Osteocyte (in vitro differentiated cells): ENCODE data around the gene CBLN3. TPM values are rescaled to one million over a fixed set of nuclear protein-coding genes. Genes with fewer than 3 reads are reported as not detected.

ENCODE experiments used
- DNase-seq: peaks from one replicate; pipeline ENCODE4 v3.0.0; 2021; ENCODE audit warnings: mixed read lengths; ENCODE audit not compliant: unreplicated experiment; ENCODE audit errors: extremely low spot score
- H3K27ac Mint-ChIP-seq: one replicate; pipeline ENCODE4 v1.8.0; 2021; ENCODE audit warnings: mild to moderate bottlenecking, mixed read lengths; ENCODE audit not compliant: unreplicated experiment
- H3K27me3 Mint-ChIP-seq: one replicate; pipeline ENCODE4 v1.8.0; 2021; ENCODE audit warnings: mixed read lengths; ENCODE audit not compliant: unreplicated experiment
- H3K36me3 Mint-ChIP-seq: one replicate; pipeline ENCODE4 v1.8.0; 2021; ENCODE audit warnings: mixed read lengths; ENCODE audit not compliant: unreplicated experiment
- H3K4me1 Mint-ChIP-seq: one replicate; pipeline ENCODE4 v1.8.0; 2021; ENCODE audit warnings: mixed read lengths; ENCODE audit not compliant: unreplicated experiment
- H3K4me3 Mint-ChIP-seq: one replicate; pipeline ENCODE4 v1.8.0; 2021; ENCODE audit warnings: mild to moderate bottlenecking, moderate library complexity, mixed read lengths; ENCODE audit not compliant: unreplicated experiment
- H3K9me3 Mint-ChIP-seq: one replicate; pipeline ENCODE4 v1.8.0; 2021; ENCODE audit warnings: mixed read lengths; ENCODE audit not compliant: unreplicated experiment
- total RNA-seq: library from RNA; stranded (reverse); gene quantifications from 2 replicates; pipeline ENCODE4 v1.2.1, GENCODE V29; 2021
- TF ChIP-seq, protein P1 (sequence below): fragments of 200-600 bp; sonication (generic); IDR thresholded peaks from 2 replicates; pipeline ENCODE4 v1.5.0; 2021; ENCODE audit warnings: antibody characterized with exemption, mild to moderate bottlenecking, moderate library complexity

Gene CBLN3
- total RNA-seq, 1 donor from 2014 or later = 5.5 TPM

DNA sequence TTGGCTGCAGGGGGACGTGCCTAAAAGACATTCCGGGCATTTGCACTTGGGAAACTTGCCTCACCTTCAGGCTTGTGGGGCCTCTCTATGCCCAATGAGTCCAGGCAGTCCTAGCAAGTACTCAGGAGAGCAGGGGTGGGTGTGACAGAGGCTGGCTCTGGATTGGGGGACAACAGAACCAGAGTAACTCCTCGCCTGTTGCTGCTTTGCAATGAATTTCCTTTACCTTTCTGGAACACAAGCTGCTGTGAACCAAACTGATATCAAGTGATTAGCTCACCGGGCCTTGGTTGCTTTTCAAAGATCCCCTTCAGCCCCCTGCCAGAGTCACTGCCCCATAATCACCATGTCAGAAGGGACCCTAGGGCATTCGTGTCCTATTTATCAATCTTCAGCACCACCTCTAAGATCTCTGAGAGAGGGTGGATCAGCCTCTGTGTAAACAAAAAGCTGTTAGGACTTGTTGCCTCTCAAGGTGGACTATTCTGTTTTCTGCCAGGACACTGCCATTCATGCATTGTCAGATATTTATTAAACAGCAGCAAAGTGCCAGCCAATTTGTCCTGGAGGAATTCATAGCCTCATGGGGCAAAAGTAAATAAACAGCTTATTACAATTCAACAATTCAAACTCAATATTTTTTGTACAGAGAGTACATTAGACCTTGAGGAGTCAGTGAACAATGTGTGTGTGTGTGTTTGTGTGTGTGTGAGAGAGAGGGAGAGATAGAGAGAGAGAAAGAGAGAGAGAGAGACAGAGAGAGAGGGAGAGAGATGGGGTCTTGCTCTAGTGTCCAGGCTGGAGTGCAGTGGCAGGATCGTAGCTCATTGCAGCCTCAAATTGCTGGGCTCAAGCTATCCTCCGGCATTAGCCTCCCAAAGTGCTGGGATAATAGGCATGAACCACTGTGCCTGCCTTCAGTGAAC is 50.2 kb downstream of the CBLN3 start:
- TF ChIP-seq, protein P1, sequence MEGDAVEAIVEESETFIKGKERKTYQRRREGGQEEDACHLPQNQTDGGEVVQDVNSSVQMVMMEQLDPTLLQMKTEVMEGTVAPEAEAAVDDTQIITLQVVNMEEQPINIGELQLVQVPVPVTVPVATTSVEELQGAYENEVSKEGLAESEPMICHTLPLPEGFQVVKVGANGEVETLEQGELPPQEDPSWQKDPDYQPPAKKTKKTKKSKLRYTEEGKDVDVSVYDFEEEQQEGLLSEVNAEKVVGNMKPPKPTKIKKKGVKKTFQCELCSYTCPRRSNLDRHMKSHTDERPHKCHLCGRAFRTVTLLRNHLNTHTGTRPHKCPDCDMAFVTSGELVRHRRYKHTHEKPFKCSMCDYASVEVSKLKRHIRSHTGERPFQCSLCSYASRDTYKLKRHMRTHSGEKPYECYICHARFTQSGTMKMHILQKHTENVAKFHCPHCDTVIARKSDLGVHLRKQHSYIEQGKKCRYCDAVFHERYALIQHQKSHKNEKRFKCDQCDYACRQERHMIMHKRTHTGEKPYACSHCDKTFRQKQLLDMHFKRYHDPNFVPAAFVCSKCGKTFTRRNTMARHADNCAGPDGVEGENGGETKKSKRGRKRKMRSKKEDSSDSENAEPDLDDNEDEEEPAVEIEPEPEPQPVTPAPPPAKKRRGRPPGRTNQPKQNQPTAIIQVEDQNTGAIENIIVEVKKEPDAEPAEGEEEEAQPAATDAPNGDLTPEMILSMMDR = no peak
- H3K4me1 Mint-ChIP-seq = peaks cover 8% of the 10 kb centered on the region
- no peaks in the 10 kb centered on the region for H3K9me3 Mint-ChIP-seq
- DNase-seq = no peak
- H3K27ac Mint-ChIP-seq = no peak overlapping the region
- H3K4me3 Mint-ChIP-seq = no peak overlapping the region
- peaks cover 15% of the 10 kb centered on the region for H3K36me3 Mint-ChIP-seq
- peaks cover 4% of the 10 kb centered on the region for H3K27me3 Mint-ChIP-seq

DNA sequence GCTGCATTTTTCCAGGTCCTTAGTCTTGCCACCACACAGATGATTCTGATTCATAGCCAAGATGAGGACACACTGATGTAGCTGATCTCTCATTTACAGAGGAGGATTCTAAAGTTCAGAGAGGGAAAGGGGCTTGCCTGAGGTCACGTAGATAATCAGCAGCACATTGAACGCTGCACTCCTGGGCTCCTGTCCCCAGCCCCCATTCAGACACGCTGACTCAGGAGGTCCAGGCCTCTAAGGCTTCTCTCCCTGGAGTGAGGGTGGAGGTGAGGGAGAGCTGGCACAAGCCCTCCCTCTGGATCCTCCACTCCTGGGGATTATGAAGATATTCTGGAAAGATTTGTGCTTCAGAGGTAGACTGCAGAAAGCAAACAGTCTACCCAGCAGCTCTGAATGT is 51.1 kb downstream of the CBLN3 start:
- no peak for DNase-seq
- TF ChIP-seq, protein P1 = no peak
- no peak overlapping the region for H3K4me3 Mint-ChIP-seq
- H3K27ac Mint-ChIP-seq = no peak overlapping the region
- peaks cover 12% of the 10 kb centered on the region for H3K4me1 Mint-ChIP-seq
- H3K27me3 Mint-ChIP-seq = no peaks in the 10 kb centered on the region
- H3K36me3 Mint-ChIP-seq = peaks cover 23% of the 10 kb centered on the region
- no peaks in the 10 kb centered on the region for H3K9me3 Mint-ChIP-seq

DNA sequence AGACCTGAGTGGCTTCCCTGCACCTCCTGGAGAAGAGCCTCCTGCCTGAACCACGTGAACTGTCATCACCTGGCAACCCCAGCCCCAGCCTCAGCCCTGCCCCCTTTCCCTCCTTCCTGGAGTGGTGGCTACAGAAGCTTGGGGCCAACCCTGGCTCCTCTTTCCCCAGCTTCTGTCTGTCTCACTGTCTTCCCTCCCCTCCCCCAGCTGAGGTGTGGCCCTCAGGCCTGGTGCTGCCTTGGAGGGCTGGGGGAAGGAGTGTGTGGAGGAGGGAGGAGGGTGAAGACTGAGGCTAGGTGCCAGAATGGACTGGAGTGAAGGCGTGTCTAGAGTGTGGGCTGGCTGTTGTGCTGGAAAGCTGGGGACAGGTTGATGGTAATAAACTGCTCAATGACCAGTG is 51.8 kb downstream of the CBLN3 start:
- no peak overlapping the region for H3K4me3 Mint-ChIP-seq
- peaks cover 26% of the 10 kb centered on the region for H3K36me3 Mint-ChIP-seq
- peaks cover 18% of the 10 kb centered on the region for H3K4me1 Mint-ChIP-seq
- TF ChIP-seq, protein P1 = no peak
- no peaks in the 10 kb centered on the region for H3K27me3 Mint-ChIP-seq
- DNase-seq = no peak
- H3K9me3 Mint-ChIP-seq = no peaks in the 10 kb centered on the region
- no peak overlapping the region for H3K27ac Mint-ChIP-seq

DNA sequence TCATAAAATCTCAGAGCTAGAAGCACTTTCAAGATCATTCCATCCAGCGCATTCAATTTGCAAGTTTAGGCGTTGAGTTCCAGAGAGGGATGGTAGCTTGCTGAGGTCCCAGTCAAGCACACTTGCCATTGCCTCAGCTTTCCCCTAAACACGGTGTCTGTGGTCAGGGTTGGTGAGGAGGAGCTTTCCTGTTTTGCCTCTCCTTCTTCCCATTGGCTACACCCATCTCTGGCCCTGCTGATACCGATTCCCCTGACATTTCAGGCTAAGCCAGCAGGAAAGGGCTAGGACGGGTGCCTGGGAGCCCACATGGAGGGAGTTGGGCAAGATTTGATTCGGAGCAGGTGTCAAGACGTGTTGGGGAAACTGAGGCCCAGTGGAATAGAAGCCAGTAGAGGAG is 52.3 kb downstream of the CBLN3 start:
- Mint-ChIP-seq H3K36me3 (peaks cover 31% of the 10 kb centered on the region), H3K4me3 (no peak overlapping the region)

More for the DNA sequence above, 52.3 kb downstream of the CBLN3 start:
- DNase-seq = no peak
- H3K4me1 Mint-ChIP-seq = peaks cover 22% of the 10 kb centered on the region
- no peaks in the 10 kb centered on the region for H3K27me3 Mint-ChIP-seq
- H3K9me3 Mint-ChIP-seq = no peaks in the 10 kb centered on the region
- TF ChIP-seq, protein P1 = no peak
- no peak overlapping the region for H3K27ac Mint-ChIP-seq

Other genes with a start within 250 kb of the CBLN3 start
- gene IPO4, start 240.9 kb downstream of the CBLN3 start, total RNA-seq = 34.6 and 36.5 TPM in 2 replicates
- 69.5 and 81.8 TPM in 2 replicates for gene TM9SF1, start 234.2 kb downstream of the CBLN3 start, total RNA-seq
- not detected in 2 replicates for gene TSSK4, start 224.0 kb downstream of the CBLN3 start, total RNA-seq
- gene CHMP4A, start 216.2 kb downstream of the CBLN3 start, total RNA-seq = 38.1 and 45.3 TPM in 2 replicates
- gene MDP1, start 213.6 kb downstream of the CBLN3 start, total RNA-seq = 23.8 and 25.4 TPM in 2 replicates
- gene NEDD8, start 197.3 kb downstream of the CBLN3 start, total RNA-seq = 158 and 164 TPM in 2 replicates
- 61.7 and 68.7 TPM in 2 replicates for gene GMPR2, start 196.7 kb downstream of the CBLN3 start, total RNA-seq
- 69.2 and 75.7 TPM in 2 replicates for gene TINF2, start 187.0 kb downstream of the CBLN3 start, total RNA-seq
- 2.1 and 2.3 TPM in 2 replicates for gene TGM1, start 166.5 kb downstream of the CBLN3 start, total RNA-seq
- 26.1 and 30.8 TPM in 2 replicates for gene RABGGTA, start 158.1 kb downstream of the CBLN3 start, total RNA-seq
- 24.6 and 27.0 TPM in 2 replicates for gene DHRS1, start 129.9 kb downstream of the CBLN3 start, total RNA-seq
- gene NOP9, start 129.8 kb downstream of the CBLN3 start, total RNA-seq = 27.8 and 28.2 TPM in 2 replicates
- not detected in 2 replicates for gene CIDEB, start 121.7 kb downstream of the CBLN3 start, total RNA-seq
- gene LTB4R2, start 119.5 kb downstream of the CBLN3 start, total RNA-seq = 12.5 and 14.9 TPM in 2 replicates
- gene LTB4R, start 118.2 kb downstream of the CBLN3 start, total RNA-seq = 10.0 and 11.3 TPM in 2 replicates
- gene ADCY4, start 94.6 kb downstream of the CBLN3 start, total RNA-seq = 25.3 and 26.5 TPM in 2 replicates
- 0.78 and 1.3 TPM in 2 replicates for gene RIPK3, start 89.7 kb downstream of the CBLN3 start, total RNA-seq
- gene NFATC4, start 61.5 kb downstream of the CBLN3 start, total RNA-seq = 197 and 223 TPM in 2 replicates
- gene NYNRIN, start 30.7 kb downstream of the CBLN3 start, total RNA-seq = 39.6 and 40.2 TPM in 2 replicates
- 59.9 and 60.9 TPM in 2 replicates for gene KHNYN, start 286 bp upstream of the CBLN3 start, total RNA-seq
- 53.9 and 54.6 TPM in 2 replicates for gene SDR39U1, start 13.1 kb upstream of the CBLN3 start, total RNA-seq
- gene CMA1, start 78.6 kb upstream of the CBLN3 start, total RNA-seq = not detected in 2 replicates
- gene CTSG, start 146.6 kb upstream of the CBLN3 start, total RNA-seq = not detected in 2 replicates
- gene GZMH, start 180.0 kb upstream of the CBLN3 start, total RNA-seq = not detected in 2 replicates
- gene GZMB, start 204.5 kb upstream of the CBLN3 start, total RNA-seq = not detected in 2 replicates